CD4-positive, alpha-beta T cell treated with Interleukin-21 for 1 hour (primary cell): ENCODE data around the gene CXCR6.

ENCODE experiments used
- DNase-seq: peaks from one replicate; pipeline ENCODE4 v3.0.0-alpha.2; 2020

Gene CXCR6

DNA sequence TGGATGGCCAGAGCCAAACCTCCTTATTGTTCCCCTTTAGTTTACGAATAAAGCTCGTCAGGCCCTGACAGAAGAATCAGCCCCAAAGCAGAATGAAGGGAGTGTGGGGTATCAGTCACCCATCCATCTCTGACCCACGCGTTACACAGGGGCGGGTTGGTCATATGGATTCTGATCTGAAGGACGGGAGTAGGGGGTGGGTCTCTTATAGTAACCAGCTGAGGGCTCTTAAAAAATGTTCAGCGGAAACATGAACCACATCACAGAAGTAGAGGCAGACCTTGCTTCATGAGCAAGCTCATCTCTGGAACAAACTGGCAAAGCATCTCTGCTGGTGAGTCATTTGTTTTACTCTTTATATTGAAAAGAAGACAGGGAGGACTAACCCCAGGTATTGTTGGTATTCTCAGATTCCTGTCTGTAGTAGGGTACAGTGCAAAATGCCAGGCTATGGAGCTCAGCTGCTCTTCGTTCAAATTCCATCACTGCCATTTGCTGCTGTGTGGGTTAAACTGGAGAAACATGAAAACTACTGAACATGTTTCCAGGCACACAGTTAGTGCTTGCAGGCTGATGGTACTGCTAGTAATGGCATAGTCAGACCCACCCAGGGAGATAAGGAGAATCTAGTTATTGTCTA is at the start of gene CXCR6:
Gene CXCR6 (plus strand): TSS at position 258 of the 640 bp plus-strand sequence. CDS start 3,018 bp downstream, outside the sequence.
- peak; percentile 60 for DNase-seq

- no peak for DNase-seq
Observed at GRCh38 chr3:45894015-45894414, 49.2 kb upstream of the CXCR6 start.

DNA sequence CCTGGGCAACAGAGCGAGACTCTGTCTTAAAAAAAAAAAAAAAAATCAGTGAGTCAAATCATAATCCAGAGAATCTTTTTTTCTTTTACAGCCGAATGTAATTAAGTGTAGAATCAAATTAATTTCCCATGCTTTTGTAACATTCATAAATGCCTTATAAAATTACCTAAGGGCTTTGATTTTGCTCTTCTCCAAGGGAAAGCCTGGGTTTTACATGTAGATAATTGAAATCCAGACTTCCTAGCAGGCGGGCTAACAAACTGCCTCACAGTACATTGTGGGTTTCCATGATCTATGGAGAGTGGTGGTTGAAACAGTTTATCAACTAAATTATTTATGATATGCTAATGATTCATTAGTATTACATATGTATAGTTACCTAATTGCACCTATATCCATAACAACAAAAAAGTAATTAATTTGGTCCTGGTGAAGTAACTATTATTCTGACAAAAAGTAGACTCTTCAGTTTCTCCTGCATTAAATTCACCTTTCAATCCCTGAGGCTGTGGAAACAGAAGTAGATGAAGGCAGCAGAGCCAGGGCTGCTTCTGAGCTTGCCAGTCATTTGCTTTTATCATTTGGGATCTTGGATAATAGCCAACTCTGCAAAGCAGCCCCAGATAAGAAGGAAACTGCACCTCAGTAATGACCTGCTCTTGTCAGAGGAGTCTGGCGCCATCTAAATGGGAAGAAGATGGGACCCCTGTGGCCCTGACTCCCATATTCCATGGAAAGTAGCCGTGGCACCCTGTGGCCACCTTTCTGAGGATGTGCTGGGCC is 47.4 kb upstream of the CXCR6 start:
- DNase-seq = no peak

GRCh38 chr3:45896956-45897355 is 46.3 kb upstream of the CXCR6 start:
- no peak for DNase-seq

DNA sequence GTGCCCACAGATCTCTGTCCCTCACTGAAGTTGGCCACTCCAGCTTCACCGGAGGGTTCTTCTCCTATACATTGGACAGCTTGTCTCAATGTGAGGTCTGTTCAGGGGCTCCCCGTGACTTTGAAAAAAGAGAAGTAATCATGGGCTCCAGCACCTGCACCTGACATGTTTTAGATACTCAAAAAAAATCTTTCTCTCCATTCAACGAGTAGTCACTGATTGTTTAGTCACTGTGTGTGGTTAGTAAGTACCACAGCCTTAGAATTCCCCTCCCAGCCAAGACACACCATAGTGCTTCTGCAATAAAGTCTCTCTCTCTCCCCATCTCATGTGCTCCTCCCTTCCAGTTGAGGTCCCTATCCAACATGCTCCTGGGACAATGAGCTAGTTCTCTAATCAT is 38.3 kb upstream of the CXCR6 start:
- no peak for DNase-seq

DNA sequence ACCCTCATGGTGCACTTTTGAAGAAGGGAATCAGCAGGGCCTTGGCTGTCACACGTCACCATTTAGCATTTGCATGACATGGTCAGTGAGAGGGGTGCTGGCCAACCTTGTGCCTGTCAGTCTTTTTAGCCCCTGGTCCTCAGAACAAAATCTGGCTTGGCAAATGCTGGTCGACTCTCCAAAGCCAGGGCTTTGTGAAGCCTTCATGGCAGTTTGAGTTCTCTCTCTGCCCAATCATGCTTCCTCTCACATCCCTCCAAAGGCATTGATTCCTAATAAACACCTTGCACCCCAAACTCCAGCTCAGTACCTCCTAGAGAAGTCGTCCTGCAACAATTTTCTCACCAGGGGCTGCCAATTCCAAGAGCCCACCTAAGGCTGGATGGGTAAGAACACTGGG is 37.5 kb upstream of the CXCR6 start:
- DNase-seq = no peak

DNA sequence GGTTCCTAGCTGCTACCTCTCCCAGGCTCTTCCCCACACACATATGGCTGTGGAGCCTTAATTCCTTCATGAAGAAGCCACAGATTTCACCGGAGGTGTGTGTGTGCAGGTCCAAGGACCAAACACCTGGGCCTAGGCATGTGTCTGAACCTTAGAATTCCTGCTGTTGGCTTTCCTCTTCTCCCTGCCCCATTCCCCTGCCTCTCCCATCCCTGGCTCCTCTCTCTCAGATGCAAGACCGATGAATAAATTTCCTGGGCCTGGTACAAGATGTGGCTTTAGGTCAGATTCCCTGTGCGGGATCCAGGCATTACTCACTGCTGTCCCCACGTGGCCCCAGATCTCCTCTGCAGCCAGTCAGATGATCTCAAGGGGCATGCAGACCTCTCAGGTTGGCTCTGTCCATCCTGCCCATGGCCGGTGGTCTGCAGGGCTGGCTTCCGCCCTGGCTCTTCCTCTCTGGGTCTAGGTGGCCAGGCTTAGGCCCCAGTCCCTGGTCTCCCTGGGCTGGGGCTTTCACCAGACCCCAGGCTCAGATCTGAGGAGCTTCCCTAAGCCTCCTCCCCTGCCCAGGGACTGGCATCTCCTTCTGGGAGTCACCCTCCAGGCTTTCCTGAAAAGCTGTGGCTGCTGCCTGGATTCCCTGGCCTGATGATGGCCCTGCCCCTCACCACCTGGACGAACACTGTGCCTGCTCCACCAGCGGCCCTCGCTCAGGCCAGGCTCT is 36.4 kb upstream of the CXCR6 start:
- DNase-seq = no peak

GRCh38 chr3:45907769-45908705 is 35.2 kb upstream of the CXCR6 start:
- peak; percentile 43 for DNase-seq

GRCh38 chr3:45908761-45909160 is 34.5 kb upstream of the CXCR6 start:
- DNase-seq = no peak

GRCh38 chr3:45909542-45909941 is 33.7 kb upstream of the CXCR6 start:
- no peak for DNase-seq

DNA sequence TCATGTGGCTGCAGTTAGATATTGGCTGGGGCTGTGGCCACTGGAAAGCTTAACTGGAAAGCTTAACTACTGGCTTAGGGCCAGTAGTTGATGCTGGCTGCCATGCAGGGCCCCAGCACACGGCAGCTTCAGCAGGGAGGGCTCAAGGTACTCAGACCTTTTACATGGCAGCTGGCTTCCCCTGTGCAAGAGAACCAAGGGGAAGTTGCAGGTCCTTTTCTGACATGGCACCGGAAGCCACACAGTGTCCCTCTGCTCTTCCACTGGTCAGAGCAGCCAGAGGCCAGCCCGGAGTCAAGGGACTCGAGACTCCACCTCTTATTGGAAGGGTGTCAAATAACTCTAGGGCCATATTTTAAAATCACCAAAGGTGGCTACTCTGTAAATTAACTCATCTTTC is 32.4 kb upstream of the CXCR6 start:
- DNase-seq = no peak

DNA sequence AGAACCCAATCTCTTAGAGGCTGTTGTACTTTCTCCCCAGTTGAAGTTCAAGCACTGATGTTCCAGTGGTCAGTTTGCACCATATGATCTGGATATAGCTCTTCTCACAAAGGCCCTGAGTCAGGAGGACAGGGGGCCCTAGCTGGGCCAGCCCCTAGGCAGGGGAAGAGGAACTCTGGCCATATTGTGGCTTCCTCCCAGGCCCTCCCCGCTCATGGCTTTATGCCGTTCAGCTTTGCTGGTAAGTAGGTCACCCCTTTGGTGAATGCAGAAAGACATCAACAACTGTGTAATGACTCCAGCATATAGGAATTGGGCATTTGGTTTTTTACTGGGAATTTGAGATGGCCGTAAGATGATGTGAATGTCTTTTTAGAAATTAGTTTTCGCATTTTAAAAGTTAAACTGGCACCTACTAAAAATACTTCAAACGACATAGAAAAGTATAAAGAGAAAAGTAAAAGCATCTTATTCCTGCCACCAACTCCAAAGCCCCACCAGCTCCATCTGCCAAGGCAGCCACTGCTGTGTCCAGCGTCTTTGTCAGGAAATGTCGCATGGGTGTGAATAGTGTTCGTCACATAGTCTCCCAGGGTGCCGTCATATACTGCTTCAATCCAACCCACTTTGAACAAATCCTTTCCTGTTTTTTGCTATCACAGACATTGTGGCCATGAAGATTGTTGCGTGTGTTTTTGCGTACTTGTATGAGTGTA is 31.6 kb upstream of the CXCR6 start:
- peak; percentile 7 for DNase-seq

GRCh38 chr3:45912435-45912834 is 30.8 kb upstream of the CXCR6 start:
- DNase-seq = no peak

- no peak for DNase-seq
Observed at GRCh38 chr3:45914362-45915058, 28.8 kb upstream of the CXCR6 start.

DNA sequence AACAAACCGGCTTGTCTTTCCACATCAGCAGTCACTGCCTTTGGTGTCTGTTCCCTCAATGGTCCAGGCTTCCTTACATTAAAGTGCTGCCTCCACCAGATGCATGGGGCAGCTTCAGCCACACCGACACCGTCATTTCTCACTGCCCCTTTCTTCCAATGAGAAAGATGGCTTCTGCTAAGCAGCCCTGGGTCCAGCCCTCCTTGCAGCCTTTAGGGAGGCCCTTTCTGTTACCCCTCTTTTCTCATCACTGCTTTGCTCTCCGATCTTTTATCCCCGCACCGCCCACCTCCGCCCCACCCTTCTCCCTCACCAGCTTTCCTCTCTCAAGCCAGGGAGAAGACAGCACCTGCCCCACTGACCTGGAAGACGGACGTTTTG is 28.2 kb upstream of the CXCR6 start:
- no peak for DNase-seq

DNA sequence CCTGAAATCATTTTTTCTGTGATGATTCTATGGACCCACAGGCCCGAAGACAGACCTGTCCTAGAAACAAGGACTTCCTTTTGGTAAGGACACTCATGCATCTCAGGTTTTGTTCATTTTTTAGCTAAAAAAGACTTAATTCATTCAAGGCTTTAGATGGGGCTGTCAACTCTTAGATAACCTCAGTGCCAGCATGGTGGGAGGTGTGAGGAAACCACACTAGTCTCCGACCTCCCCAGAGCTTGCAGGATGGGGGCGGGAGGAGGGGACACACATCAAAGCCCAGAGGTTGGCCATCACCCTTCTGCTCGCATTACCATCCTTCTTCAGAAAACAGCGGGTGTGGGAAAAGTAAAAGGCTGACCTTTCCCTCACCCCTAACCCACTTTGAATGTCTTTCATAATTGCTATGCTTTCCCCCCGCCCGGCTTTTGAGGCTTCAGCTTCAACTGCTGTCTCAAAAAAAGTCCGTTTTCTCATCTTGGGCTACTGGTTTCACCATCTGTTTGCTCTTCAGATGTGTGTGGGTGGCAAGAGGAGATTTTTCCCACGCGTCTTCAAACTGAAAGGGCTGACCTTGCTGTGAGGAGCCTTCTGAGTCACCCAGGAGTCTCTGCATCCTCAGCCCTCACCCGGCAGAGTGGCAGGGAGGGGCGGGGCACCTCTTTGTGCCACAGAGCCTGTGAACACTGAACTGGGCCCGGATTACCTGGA is 27.6 kb upstream of the CXCR6 start:
- DNase-seq = peak; percentile 69

DNA sequence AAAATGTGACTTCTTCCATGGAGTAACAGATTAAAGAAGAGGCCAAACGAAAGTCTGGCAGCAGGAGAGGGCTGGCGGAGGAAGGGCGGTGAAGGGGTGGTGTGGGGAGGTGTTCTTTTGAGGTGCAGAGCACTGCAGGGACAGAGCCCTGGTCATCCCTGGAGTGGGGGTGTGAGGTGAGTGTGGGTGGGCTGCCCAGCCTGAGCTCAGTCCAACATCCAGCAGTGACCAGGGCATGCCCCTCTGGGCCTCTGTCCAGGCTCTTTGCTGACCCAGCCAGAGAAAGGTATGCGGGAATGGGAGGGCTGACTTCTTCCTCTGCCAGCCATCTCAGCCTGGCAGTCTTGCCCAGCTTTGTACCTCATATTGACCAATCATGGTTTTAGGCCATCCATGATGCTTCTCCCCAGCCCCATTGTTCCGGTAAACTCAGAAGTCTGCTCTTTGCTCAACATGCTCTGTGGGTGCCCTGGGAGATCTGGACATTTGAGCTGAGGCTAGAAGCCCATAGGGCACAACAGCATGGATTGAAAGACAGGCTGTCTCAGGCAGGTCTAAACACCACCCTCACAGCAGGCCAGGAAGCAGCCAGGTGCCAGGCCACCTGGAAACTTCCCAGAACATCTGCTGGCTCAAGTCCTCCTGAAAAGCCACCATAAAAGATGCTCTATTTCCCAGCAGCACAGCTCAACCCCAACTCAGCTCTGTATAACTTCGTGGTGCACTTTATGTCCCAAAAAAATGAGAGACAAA is 25.9 kb upstream of the CXCR6 start:
- DNase-seq = no peak

GRCh38 chr3:45921158-45922038 is 21.9 kb upstream of the CXCR6 start:
- DNase-seq = no peak

GRCh38 chr3:45922039-45922326 is 21.3 kb upstream of the CXCR6 start:
- no peak for DNase-seq
